Measurements from ENCODE around the gene GNAZ.

Gene GNAZ

GRCh38 chr22:23038902-23039301 is 31.4 kb upstream of the GNAZ start:
- Histone ChIP-seq H4K91ac (ENCODE audit: low read depth, low read length) (no peak overlapping the region), H3K4ac (ENCODE audit: low read depth, low read length) (no peak overlapping the region)

DNA sequence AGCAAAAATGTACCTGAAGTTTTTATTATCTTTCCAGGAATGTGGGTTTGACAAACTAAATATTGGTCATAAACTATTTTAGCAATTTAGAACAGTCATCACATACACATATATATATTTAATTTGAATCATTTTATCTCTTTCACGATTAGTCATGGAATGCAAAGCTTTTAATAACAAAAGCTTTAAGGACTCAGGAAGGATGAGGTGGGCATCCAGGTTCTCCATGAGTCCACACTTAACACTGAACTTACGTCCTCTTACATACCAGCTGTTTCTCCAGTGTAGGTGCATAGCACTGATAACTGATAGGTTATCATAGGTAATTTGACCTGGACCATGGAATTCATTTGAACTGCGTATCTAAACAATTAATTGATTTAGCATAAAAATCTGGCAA is 28.1 kb upstream of the GNAZ start:
- Histone ChIP-seq H4K91ac (ENCODE audit: low read depth, low read length) (no peak overlapping the region), H3K27me3 (ENCODE audit: insufficient read depth, low read length) (no peaks in the 10 kb centered on the region), H2AK5ac (ENCODE audit: low read length) (no peak overlapping the region), H3K4ac (ENCODE audit: low read depth, low read length) (no peak overlapping the region), H3K9me3 (ENCODE audit: insufficient read depth, low read depth, low read length) (no peaks in the 10 kb centered on the region), H3K36me3 (ENCODE audit: control insufficient read depth in 1 of 2, insufficient read depth in 2 of 2, low read length in 2 of 2) (no peaks in the 10 kb centered on the region), H3K18ac (ENCODE audit: low read length) (no peak overlapping the region), H3K14ac (ENCODE audit: low read length) (no peak overlapping the region), H3K4me3 (ENCODE audit: low read depth, low read length) (no peak overlapping the region), H3K79me2 (ENCODE audit: control insufficient read depth, insufficient read depth, low read length, poor library complexity) (no peaks in the 10 kb centered on the region), H2AFZ (ENCODE audit: insufficient read depth, low read length, poor library complexity) (no peak overlapping the region), H2BK12ac (ENCODE audit: low read length) (no peak overlapping the region), H2BK5ac (ENCODE audit: low read depth, low read length, poor library complexity) (no peak overlapping the region), H4K12ac (ENCODE audit: low read depth, low read length) (no peak overlapping the region), H4K8ac (ENCODE audit: low read depth, low read length) (no peak overlapping the region), H3K4me1 (ENCODE audit: control insufficient read depth in 1 of 2, insufficient read depth in 2 of 2, low read length in 2 of 2) (no peaks in the 10 kb centered on the region), H3K79me1 (ENCODE audit: low read length) (no peaks in the 10 kb centered on the region), H2BK120ac (ENCODE audit: insufficient read depth, low read length, poor library complexity) (no peak overlapping the region), H3K4me2 (ENCODE audit: low read length) (no peak overlapping the region), H3K23ac (ENCODE audit: low read length) (no peak overlapping the region), H3K27ac (ENCODE audit: low read depth, low read length) (no peak overlapping the region), H3K9ac (ENCODE audit: low read length) (no peak overlapping the region)
- no CpG with 5 or more reads among the region's 3 CpGs for WGBS (ENCODE audit: extremely low coverage, insufficient coverage, insufficient read length)
- DNase-seq: no peak

More at GRCh38 chr22:23038902-23039301, 31.4 kb upstream of the GNAZ start:
- Histone ChIP-seq H4K8ac (ENCODE audit: low read depth, low read length) (no peak overlapping the region), H3K4me3 (ENCODE audit: low read depth, low read length) (no peak overlapping the region), H2AK5ac (ENCODE audit: low read length) (no peak overlapping the region), H2AFZ (ENCODE audit: insufficient read depth, low read length, poor library complexity) (no peak overlapping the region), H3K79me1 (ENCODE audit: low read length) (no peaks in the 10 kb centered on the region), H3K27me3 (ENCODE audit: insufficient read depth, low read length) (no peaks in the 10 kb centered on the region), H2BK12ac (ENCODE audit: low read length) (no peak overlapping the region), H3K9ac (ENCODE audit: low read length) (no peak overlapping the region), H3K23ac (ENCODE audit: low read length) (no peak overlapping the region), H3K4me1 (ENCODE audit: control insufficient read depth in 1 of 2, insufficient read depth in 2 of 2, low read length in 2 of 2) (no peaks in the 10 kb centered on the region), H3K79me2 (ENCODE audit: control insufficient read depth, insufficient read depth, low read length, poor library complexity) (no peaks in the 10 kb centered on the region), H3K27ac (ENCODE audit: low read depth, low read length) (no peak overlapping the region), H4K12ac (ENCODE audit: low read depth, low read length) (no peak overlapping the region), H2BK120ac (ENCODE audit: insufficient read depth, low read length, poor library complexity) (no peak overlapping the region), H3K9me3 (ENCODE audit: insufficient read depth, low read depth, low read length) (no peaks in the 10 kb centered on the region), H2BK5ac (ENCODE audit: low read depth, low read length, poor library complexity) (no peak overlapping the region), H3K36me3 (ENCODE audit: control insufficient read depth in 1 of 2, insufficient read depth in 2 of 2, low read length in 2 of 2) (no peaks in the 10 kb centered on the region), H3K18ac (ENCODE audit: low read length) (no peak overlapping the region), H3K4me2 (ENCODE audit: low read length) (no peak overlapping the region), H3K14ac (ENCODE audit: low read length) (no peak overlapping the region)
- no peak for DNase-seq
- no CpG with 5 or more reads among the region's 1 CpG for WGBS (ENCODE audit: extremely low coverage, insufficient coverage, insufficient read length)

DNA sequence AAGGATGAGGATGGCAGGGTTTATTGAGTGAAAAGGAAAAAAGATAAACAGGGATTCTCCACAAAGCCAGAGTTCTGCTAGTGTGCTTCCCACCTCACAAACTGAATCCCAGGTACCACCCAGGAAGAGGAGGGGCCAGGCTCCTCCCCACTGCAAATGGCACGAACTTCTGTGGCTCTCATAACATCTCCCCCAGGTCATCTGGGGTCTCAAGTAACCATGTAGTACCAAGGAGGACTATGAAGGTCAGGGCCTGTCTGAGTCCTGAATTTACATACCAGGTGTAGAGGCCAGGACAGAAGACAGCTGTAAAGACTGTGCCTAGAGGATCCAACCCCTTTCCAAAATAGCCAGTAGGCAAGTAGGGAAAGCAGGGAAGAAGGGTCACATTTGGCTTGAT is 25.7 kb upstream of the GNAZ start:
- Histone ChIP-seq H3K27ac (ENCODE audit: low read depth, low read length) (no peak overlapping the region), H4K91ac (ENCODE audit: low read depth, low read length) (no peak overlapping the region), H2BK5ac (ENCODE audit: low read depth, low read length, poor library complexity) (no peak overlapping the region), H3K23ac (ENCODE audit: low read length) (no peak overlapping the region), H4K12ac (ENCODE audit: low read depth, low read length) (no peak overlapping the region), H2AK5ac (ENCODE audit: low read length) (no peak overlapping the region), H2AFZ (ENCODE audit: insufficient read depth, low read length, poor library complexity) (no peak overlapping the region), H3K79me2 (ENCODE audit: control insufficient read depth, insufficient read depth, low read length, poor library complexity) (no peaks in the 10 kb centered on the region), H3K4me1 (ENCODE audit: control insufficient read depth in 1 of 2, insufficient read depth in 2 of 2, low read length in 2 of 2) (no peaks in the 10 kb centered on the region), H3K18ac (ENCODE audit: low read length) (no peak overlapping the region), H3K27me3 (ENCODE audit: insufficient read depth, low read length) (no peaks in the 10 kb centered on the region), H3K4me2 (ENCODE audit: low read length) (no peak overlapping the region), H2BK120ac (ENCODE audit: insufficient read depth, low read length, poor library complexity) (no peak overlapping the region), H3K4ac (ENCODE audit: low read depth, low read length) (no peak overlapping the region), H3K9ac (ENCODE audit: low read length) (no peak overlapping the region), H3K4me3 (ENCODE audit: low read depth, low read length) (no peak overlapping the region), H3K36me3 (ENCODE audit: control insufficient read depth in 1 of 2, insufficient read depth in 2 of 2, low read length in 2 of 2) (no peaks in the 10 kb centered on the region), H3K14ac (ENCODE audit: low read length) (no peak overlapping the region), H3K9me3 (ENCODE audit: insufficient read depth, low read depth, low read length) (peaks cover 8% of the 10 kb centered on the region), H3K79me1 (ENCODE audit: low read length) (no peaks in the 10 kb centered on the region), H4K8ac (ENCODE audit: low read depth, low read length) (no peak overlapping the region), H2BK12ac (ENCODE audit: low read length) (no peak overlapping the region)
- DNase-seq: no peak
- whole genome bisulfite sequencing (ENCODE audit: extremely low coverage, insufficient coverage, insufficient read length): no CpG with 5 or more reads among the region's 1 CpG

- Histone ChIP-seq H3K14ac (ENCODE audit: low read length) (no peak overlapping the region), H3K4ac (ENCODE audit: low read depth, low read length) (no peak overlapping the region), H4K12ac (ENCODE audit: low read depth, low read length) (no peak overlapping the region), H3K79me2 (ENCODE audit: control insufficient read depth, insufficient read depth, low read length, poor library complexity) (no peaks in the 10 kb centered on the region), H4K8ac (ENCODE audit: low read depth, low read length) (no peak overlapping the region), H2BK12ac (ENCODE audit: low read length) (no peak overlapping the region), H3K27me3 (ENCODE audit: insufficient read depth, low read length) (no peaks in the 10 kb centered on the region), H3K9me3 (ENCODE audit: insufficient read depth, low read depth, low read length) (peaks cover 8% of the 10 kb centered on the region), H3K23ac (ENCODE audit: low read length) (no peak overlapping the region), H2BK120ac (ENCODE audit: insufficient read depth, low read length, poor library complexity) (no peak overlapping the region), H3K4me1 (ENCODE audit: control insufficient read depth in 1 of 2, insufficient read depth in 2 of 2, low read length in 2 of 2) (no peaks in the 10 kb centered on the region), H2BK5ac (ENCODE audit: low read depth, low read length, poor library complexity) (no peak overlapping the region), H2AK5ac (ENCODE audit: low read length) (no peak overlapping the region), H3K4me3 (ENCODE audit: low read depth, low read length) (no peak overlapping the region), H3K4me2 (ENCODE audit: low read length) (no peak overlapping the region), H3K27ac (ENCODE audit: low read depth, low read length) (no peak overlapping the region), H3K79me1 (ENCODE audit: low read length) (no peaks in the 10 kb centered on the region), H3K9ac (ENCODE audit: low read length) (no peak overlapping the region), H4K91ac (ENCODE audit: low read depth, low read length) (no peak overlapping the region), H3K18ac (ENCODE audit: low read length) (no peak overlapping the region), H3K36me3 (ENCODE audit: control insufficient read depth in 1 of 2, insufficient read depth in 2 of 2, low read length in 2 of 2) (no peaks in the 10 kb centered on the region), H2AFZ (ENCODE audit: insufficient read depth, low read length, poor library complexity) (no peak overlapping the region)
- WGBS (ENCODE audit: extremely low coverage, insufficient coverage, insufficient read length): no CpG with 5 or more reads among the region's 2 CpGs
- no peak for DNase-seq
Measured at GRCh38 chr22:23045461-23045860, 24.9 kb upstream of the GNAZ start.
